Right lobe of liver (tissue), 4 donors: ENCODE measurements around the gene SMLR1.

Source experiments
- POLR2A ChIP-seq: fragments of 450-650 bp; IDR thresholded peaks from one replicate; pipeline ENCODE4 v1.6.1; 2017; ENCODE audit warnings: antibody characterized with exemption, mild to moderate bottlenecking
- TF ChIP-seq, protein P1 (sequence below), 4 donors: fragments of 200-600 bp in 3 of 4; fragments of 450-650 bp in 1 of 4; IDR thresholded peaks; one replicate each; pipeline versions ENCODE4 v1.5.1 to v1.8.0; 2016 to 2022; ENCODE audit warnings: antibody characterized with exemption in 4 of 4, mild to moderate bottlenecking in 2 of 4
- donor health status: DM: no; HTN: no; CAD: no.
- donor health status: DM: no; HTN: no; CAD: no.
- donor health status: DM: no; HTN: yes; CAD: no.

DNA sequence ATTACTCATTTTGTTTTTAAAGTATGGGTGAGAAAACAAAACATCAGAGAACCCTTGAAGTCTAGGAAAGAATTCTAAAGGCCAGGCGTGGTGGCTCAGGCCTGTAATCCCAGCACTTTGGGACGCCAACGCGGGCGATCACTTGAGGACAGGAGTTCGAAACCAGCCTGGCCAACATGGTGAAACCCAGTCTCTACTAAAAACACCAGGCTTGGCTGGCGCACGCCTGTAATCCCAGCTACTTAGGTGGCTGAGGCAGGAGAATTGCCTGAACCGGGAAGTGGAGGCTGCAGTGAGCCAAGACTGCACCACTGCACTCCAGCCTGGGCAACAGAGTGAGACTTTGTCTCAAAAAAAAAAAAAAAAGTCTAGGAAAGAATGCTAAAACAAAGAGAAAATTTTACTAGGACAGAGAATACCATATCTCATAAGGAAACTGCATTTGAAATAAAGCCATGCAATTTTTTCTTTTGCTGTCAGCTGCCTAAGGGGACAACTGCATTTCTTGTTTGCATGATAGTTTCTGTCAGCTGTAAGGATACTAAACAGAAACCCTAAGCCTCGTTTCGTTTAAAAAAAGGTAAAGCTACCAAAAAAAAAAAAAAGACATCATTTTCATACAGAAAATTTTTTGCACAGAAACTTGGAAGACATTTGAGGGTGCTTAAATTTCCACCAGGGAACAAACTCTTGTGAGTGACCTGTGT is 32.1 kb downstream of the SMLR1 start:
- TF ChIP-seq, protein P1, sequence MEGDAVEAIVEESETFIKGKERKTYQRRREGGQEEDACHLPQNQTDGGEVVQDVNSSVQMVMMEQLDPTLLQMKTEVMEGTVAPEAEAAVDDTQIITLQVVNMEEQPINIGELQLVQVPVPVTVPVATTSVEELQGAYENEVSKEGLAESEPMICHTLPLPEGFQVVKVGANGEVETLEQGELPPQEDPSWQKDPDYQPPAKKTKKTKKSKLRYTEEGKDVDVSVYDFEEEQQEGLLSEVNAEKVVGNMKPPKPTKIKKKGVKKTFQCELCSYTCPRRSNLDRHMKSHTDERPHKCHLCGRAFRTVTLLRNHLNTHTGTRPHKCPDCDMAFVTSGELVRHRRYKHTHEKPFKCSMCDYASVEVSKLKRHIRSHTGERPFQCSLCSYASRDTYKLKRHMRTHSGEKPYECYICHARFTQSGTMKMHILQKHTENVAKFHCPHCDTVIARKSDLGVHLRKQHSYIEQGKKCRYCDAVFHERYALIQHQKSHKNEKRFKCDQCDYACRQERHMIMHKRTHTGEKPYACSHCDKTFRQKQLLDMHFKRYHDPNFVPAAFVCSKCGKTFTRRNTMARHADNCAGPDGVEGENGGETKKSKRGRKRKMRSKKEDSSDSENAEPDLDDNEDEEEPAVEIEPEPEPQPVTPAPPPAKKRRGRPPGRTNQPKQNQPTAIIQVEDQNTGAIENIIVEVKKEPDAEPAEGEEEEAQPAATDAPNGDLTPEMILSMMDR (IDR thresholded peaks at IDR 0.05) = no peak
- no peak for TF ChIP-seq POLR2A
